ENCODE results near the gene GARS1.

DNA sequence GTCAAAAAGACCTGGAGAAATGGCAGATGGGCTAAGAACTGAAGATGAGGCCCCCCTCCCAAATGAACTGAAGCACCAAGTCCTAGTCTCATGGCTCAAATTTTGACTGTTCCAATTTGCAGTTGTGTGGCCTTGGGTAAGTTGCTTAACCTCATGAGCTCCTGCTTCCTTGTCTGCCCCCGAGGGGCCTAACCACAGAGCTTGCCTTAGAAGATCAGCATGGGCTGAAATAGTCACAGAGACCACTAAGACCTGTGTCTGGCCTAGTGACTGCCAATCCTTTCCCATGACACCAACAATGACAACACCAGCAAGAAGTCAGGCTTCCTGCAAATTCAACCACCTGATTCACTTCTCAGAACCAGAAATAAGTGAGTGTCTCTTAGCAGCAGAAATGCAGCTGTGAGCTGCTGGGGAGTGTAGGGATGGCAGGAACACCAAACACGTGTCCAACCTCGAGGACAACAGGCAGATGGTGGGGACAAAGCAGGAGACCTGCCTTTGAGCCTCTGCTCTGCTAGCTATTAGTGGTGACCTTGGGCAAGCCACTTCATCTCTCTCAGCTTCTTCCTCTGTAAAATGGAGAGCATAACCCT is 63.9 kb downstream of the GARS1 start:
- TF ChIP-seq, protein P1, sequence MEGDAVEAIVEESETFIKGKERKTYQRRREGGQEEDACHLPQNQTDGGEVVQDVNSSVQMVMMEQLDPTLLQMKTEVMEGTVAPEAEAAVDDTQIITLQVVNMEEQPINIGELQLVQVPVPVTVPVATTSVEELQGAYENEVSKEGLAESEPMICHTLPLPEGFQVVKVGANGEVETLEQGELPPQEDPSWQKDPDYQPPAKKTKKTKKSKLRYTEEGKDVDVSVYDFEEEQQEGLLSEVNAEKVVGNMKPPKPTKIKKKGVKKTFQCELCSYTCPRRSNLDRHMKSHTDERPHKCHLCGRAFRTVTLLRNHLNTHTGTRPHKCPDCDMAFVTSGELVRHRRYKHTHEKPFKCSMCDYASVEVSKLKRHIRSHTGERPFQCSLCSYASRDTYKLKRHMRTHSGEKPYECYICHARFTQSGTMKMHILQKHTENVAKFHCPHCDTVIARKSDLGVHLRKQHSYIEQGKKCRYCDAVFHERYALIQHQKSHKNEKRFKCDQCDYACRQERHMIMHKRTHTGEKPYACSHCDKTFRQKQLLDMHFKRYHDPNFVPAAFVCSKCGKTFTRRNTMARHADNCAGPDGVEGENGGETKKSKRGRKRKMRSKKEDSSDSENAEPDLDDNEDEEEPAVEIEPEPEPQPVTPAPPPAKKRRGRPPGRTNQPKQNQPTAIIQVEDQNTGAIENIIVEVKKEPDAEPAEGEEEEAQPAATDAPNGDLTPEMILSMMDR (conservative IDR thresholded peaks at IDR 0.05 in 1 of 2, IDR thresholded peaks at IDR 0.05 in 1 of 2; ENCODE audit: extremely low read depth in 1 of 2, insufficient read depth in 1 of 2, low read depth in 1 of 2, low read length in 2 of 2), result no peak
- TF ChIP-seq EZH2 (IDR thresholded peaks at IDR 0.05; ENCODE audit: borderline replicate concordance, low read length), result no peak

All from mammary epithelial cell (primary cell).